ENCODE results near the gene BRD7. TPM values are rescaled to one million over a fixed set of nuclear protein-coding genes. Genes with fewer than 3 reads are reported as not detected.

BRD7 gene
- total and polyA plus RNA-seq, 10 of the 15 experiments (the other 5 are each of a cell fraction or from before 2014, with no cell fraction given): 16.9 to 74.7 (median 52.0) TPM

- TF ChIP-seq MLLT1 (IDR thresholded peaks at IDR 0.05) (peak; percentile 89), IKZF1 (conservative IDR thresholded peaks at IDR 0.05) (peak; percentile 100), SMAD5 (IDR thresholded peaks at IDR 0.05; ENCODE audit: low read depth) (no peak), IRF5 (IDR thresholded peaks at IDR 0.05; ENCODE audit: borderline replicate concordance) (no peak; the same call in 1 of the 2 replicates), ZNF217 (IDR thresholded peaks at IDR 0.05) (peak; percentile 94), FOXK2 (IDR thresholded peaks at IDR 0.05) (no peak), BACH1 (IDR thresholded peaks at IDR 0.05; ENCODE audit: borderline replicate concordance) (peak; percentile 94), SRF (IDR thresholded peaks at IDR 0.05; ENCODE audit: low read depth in 2 of 2, low read length in 2 of 2) (no peak), KLF5 (IDR thresholded peaks at IDR 0.05; ENCODE audit: partially characterized antibody) (no peak), POU2F2 (IDR thresholded peaks at IDR 0.05; ENCODE audit: borderline replicate concordance, low read depth, low read length) (peak; percentile 34; the same call in 1 of the 3 replicates), RB1 (IDR thresholded peaks at IDR 0.05; ENCODE audit: borderline replicate concordance) (no peak), CBX3 (IDR thresholded peaks at IDR 0.05; ENCODE audit: borderline replicate concordance, low read depth) (no peak), KDM1A (IDR thresholded peaks at IDR 0.05; ENCODE audit: borderline replicate concordance) (no peak), CHD1 (IDR thresholded peaks at IDR 0.05; ENCODE audit: low read depth, low read length) (no peak), STAT3 (IDR thresholded peaks at IDR 0.05; ENCODE audit: low read depth, low read length) (no peak), WRNIP1 (IDR thresholded peaks at IDR 0.05; ENCODE audit: borderline replicate concordance, low read depth, low read length) (no peak), SP1 (IDR thresholded peaks at IDR 0.05; ENCODE audit: low read depth, low read length) (peak; percentile 78), ZBTB4 (CRISPR knock-in tag; IDR thresholded peaks at IDR 0.05) (no peak), SREBF2 (IDR thresholded peaks at IDR 0.05; ENCODE audit: low read length) (no peak), MYB (IDR thresholded peaks at IDR 0.05; ENCODE audit: borderline replicate concordance, low read depth, low read length) (no peak), TCF12 (IDR thresholded peaks at IDR 0.05; ENCODE audit: low read depth, low read length) (peak; percentile 85), ATF3 (IDR thresholded peaks at IDR 0.05; ENCODE audit: borderline replicate concordance, extremely low read depth, low read depth, low read length) (no peak), RELB (IDR thresholded peaks at IDR 0.05; ENCODE audit: low read depth) (peak; percentile 98), NRF1 (conservative IDR thresholded peaks at IDR 0.05; ENCODE audit: low read depth, low read length) (no peak), TAF1 (IDR thresholded peaks at IDR 0.05; ENCODE audit: borderline replicate concordance, low read depth, low read length) (no peak)
These were observed 86.7 kb downstream of the BRD7 start (continued) for GRCh38 chr16:50282010-50282538.

All from GM12878 (cell line).